Body of pancreas (tissue), 4 donors: ENCODE data around the gene BRD8. TPM values are rescaled to one million over a fixed set of nuclear protein-coding genes. Genes with fewer than 3 reads are reported as not detected.

Experiments
- ATAC-seq: fragments of 150-250 bp; one replicate; pipeline ENCODE4 v1.9.1; 2016
- DNase-seq, 4 donors: peaks; one replicate each; pipeline ENCODE4 v3.0.0-alpha.2; 2019
- H3K27ac ChIP-seq, 4 donors: fragments of 200-600 bp; sonication (generic); 1 replicate in 3 of 4; 2 replicates in 1 of 4; pipeline versions ENCODE4 v1.5.1 to v1.6.1; 2016 to 2019; ENCODE audit warnings: mild to moderate bottlenecking in 1 of 4, mixed read lengths in 1 of 4, moderate library complexity in 1 of 4
- H3K27me3 ChIP-seq, 2 donors: fragments of 200-600 bp; sonication (generic); one replicate each; pipeline ENCODE4 v1.6.0; 2016; ENCODE audit warnings: mild to moderate bottlenecking in 1 of 2
- H3K36me3 ChIP-seq, 2 donors: fragments of 200-600 bp; sonication (generic); replicated peaks in 1 of 2; 2 replicates each; pipeline ENCODE4 v1.5.1; 2016; ENCODE audit warnings: low read depth in 2 of 2; ENCODE audit not compliant: insufficient read depth in 1 of 2
- H3K4me1 ChIP-seq: fragments of 200-600 bp; sonication (generic); one replicate; pipeline ENCODE4 v1.6.0; 2016
- H3K4me3 ChIP-seq, 2 donors: fragments of 200-600 bp; sonication (generic); 1 replicate in 1 of 2; 2 replicates in 1 of 2; pipeline ENCODE4 v1.5.1; 2016 to 2019
- H3K9me3 ChIP-seq, 3 donors: fragments of 200-600 bp; sonication (generic); 1 replicate in 2 of 3; 2 replicates in 1 of 3; pipeline ENCODE4 v1.5.1; 2016
- POLR2A ChIP-seq, 3 donors: fragments of 450-650 bp; IDR thresholded peaks; one replicate each; pipeline ENCODE4 v1.6.1; 2016; ENCODE audit warnings: antibody characterized with exemption in 3 of 3, mild to moderate bottlenecking in 2 of 3
- WGBS, 2 donors: methylation state at CpG; one replicate each; pipeline ENCODE4 v1.1.5; 2017; 5-methylcytosine and 5-hydroxymethylcytosine counted together
- intact Hi-C: fragments of 100-400 bp; cut with DNase I; formaldehyde crosslinking; loops from one replicate; pipeline ENCODE4 v1.15.1; 2023
- total RNA-seq, 2 donors: library from RNA; depleted of rRNA; stranded (reverse); fragments of >200 nt; gene quantifications; one replicate each; pipeline ENCODE4 v1.1.0, GENCODE V29; 2016
- TF ChIP-seq, protein P1 (sequence below), 7 experiments: fragments of 450-650 bp in 4 of 7; fragments of 200-600 bp in 3 of 7; sonication (generic) in 3 of 7; IDR thresholded peaks; one replicate each; pipeline ENCODE4 v1.5.1; 2016 to 2019; ENCODE audit warnings: antibody characterized with exemption in 7 of 7

Gene BRD8
- total RNA-seq, 2 donors from 2014 or later, result 44.9 to 52.1 TPM

DNA sequence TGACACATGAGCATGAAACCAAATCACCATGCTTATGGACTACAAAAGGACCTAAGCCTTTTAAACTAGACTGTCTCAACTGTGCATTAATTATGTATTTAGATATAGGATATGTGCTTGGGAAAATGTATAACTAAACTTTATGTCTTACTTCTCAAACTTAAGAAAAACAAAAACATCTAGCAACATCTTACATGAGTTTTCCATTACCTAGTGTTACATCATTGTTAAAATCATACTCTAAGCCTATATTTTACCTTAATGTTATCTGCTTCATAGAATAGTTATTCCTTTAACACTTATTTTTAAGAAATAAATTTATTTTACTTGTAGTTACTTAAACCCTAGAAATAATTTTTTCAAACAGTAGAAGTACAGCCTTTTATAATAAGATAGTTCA lies 63.2 kb downstream of the BRD8 start:
- no peak for DNase-seq
- H3K4me3 ChIP-seq, result no peak overlapping the region
- H3K27me3 ChIP-seq, result no peaks in the 10 kb centered on the region
- intact Hi-C loops, result no loop called here
- ATAC-seq, result no peak
- no peak for TF ChIP-seq POLR2A (IDR thresholded peaks at IDR 0.05)
- TF ChIP-seq, protein P1, sequence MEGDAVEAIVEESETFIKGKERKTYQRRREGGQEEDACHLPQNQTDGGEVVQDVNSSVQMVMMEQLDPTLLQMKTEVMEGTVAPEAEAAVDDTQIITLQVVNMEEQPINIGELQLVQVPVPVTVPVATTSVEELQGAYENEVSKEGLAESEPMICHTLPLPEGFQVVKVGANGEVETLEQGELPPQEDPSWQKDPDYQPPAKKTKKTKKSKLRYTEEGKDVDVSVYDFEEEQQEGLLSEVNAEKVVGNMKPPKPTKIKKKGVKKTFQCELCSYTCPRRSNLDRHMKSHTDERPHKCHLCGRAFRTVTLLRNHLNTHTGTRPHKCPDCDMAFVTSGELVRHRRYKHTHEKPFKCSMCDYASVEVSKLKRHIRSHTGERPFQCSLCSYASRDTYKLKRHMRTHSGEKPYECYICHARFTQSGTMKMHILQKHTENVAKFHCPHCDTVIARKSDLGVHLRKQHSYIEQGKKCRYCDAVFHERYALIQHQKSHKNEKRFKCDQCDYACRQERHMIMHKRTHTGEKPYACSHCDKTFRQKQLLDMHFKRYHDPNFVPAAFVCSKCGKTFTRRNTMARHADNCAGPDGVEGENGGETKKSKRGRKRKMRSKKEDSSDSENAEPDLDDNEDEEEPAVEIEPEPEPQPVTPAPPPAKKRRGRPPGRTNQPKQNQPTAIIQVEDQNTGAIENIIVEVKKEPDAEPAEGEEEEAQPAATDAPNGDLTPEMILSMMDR (IDR thresholded peaks at IDR 0.05), result no peak
- no peaks in the 10 kb centered on the region for H3K9me3 ChIP-seq
- H3K4me1 ChIP-seq, result no peaks in the 10 kb centered on the region
- no peak overlapping the region for H3K27ac ChIP-seq
- no peaks in the 10 kb centered on the region for H3K36me3 ChIP-seq

DNA sequence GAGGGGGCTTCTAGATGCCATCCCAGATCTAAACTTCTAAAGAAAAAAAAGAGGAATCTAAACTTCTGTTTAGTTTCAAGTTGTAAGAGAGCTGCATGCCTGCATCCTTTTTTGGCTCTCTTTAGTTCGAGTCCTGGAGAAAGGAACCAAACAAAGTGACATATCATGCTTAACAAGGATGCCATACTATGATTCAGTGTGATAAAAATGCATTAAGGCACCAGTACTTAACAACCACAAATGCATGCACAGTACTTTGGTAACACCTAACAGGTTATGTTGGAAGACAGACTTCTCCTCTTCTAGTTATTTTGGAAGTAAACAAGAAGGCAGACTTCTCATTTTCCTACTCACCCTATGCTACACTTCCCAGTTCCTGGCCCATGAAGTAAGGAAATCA lies 66.5 kb downstream of the BRD8 start:
- H3K36me3 ChIP-seq, result no peaks in the 10 kb centered on the region
- H3K4me1 ChIP-seq, result peaks cover 5% of the 10 kb centered on the region
- no peaks in the 10 kb centered on the region for H3K9me3 ChIP-seq
- ATAC-seq (no peak), DNase-seq (no peak)
- H3K27ac ChIP-seq, result no peak overlapping the region
- intact Hi-C loops, result no loop called here
- no peak overlapping the region for H3K4me3 ChIP-seq
- TF ChIP-seq, protein P1 (IDR thresholded peaks at IDR 0.05), result no peak
- TF ChIP-seq POLR2A (IDR thresholded peaks at IDR 0.05), result no peak
- H3K27me3 ChIP-seq, result no peaks in the 10 kb centered on the region
- 26 to 31% methylated on average over 1 of the region's 1 CpG for WGBS, 2 donors

DNA sequence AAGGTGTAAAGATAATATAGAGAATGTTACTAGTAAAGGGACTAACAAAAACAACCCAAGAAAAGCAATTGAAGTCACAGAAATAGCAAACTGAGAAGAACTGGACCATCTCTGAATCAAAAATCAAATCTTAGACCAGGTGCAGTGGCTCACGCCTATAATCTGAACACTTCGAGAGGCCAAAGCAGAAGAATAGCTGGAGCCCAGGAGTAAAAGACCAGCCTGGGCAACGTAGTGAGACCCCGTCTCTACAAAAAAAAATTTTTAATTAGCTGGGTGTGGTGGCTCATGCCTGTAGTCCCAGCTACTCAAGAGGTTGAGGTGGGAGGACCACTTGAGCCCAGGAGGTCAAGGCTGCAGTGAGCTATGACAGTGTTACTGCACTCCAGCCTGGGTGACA lies 67.2 kb downstream of the BRD8 start:
- Histone ChIP-seq H3K9me3 (no peaks in the 10 kb centered on the region), H3K4me1 (peaks cover 5% of the 10 kb centered on the region), H3K27me3 (no peaks in the 10 kb centered on the region), H3K27ac (no peak overlapping the region), H3K36me3 (no peaks in the 10 kb centered on the region), H3K4me3 (no peak overlapping the region)
- no peak for ATAC-seq
- no peak for TF ChIP-seq POLR2A (IDR thresholded peaks at IDR 0.05)
- TF ChIP-seq, protein P1 (IDR thresholded peaks at IDR 0.05), result no peak
- intact Hi-C loops, result no loop called here
- DNase-seq, result no peak
- 50 to 71% methylated on average over 4 of the region's 4 CpGs for WGBS, 2 donors

DNA sequence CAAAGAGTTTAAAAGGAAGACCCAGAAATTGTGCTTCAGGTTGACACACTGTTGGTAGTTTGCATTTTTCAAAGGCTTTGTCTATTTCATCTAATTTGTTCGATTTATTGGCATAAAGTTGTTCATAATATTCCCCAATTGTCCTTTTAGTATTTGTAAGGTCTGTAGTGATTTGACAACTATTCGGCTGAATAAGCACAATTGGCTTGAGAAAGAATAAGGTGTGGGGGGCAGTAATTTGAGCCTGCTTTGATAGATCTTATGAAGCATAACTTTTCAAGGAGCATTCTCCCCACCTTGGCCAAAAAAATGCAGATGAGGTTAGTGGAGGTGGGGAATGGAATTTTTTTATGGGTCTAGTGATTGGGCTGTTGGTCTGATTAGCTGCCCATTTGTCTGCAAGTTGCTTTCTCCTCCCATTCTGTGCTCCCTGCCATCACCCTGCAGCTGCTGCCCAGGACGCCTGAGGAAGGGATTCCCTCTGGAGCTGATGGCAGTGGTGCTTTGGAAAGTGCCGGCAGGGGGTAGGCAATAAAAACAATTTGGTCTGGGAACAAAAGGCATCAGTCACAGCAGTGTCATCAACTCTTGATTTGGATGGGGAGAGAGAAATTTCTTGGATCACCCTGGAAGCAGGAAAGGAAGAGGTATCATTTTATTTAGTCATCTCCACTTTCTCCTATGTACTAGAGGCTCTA lies 68.0 kb downstream of the BRD8 start:
- Histone ChIP-seq H3K9me3 (no peaks in the 10 kb centered on the region), H3K4me3 (no peak overlapping the region), H3K27me3 (no peaks in the 10 kb centered on the region), H3K36me3 (no peaks in the 10 kb centered on the region), H3K27ac (no peak overlapping the region), H3K4me1 (peaks cover 5% of the 10 kb centered on the region)
- ATAC-seq (no peak), DNase-seq (no peak)
- 62 to 70% methylated on average over 4 of the region's 4 CpGs for WGBS, 2 donors
- intact Hi-C loops, result no loop called here
- TF ChIP-seq, protein P1 (IDR thresholded peaks at IDR 0.05), result no peak
- TF ChIP-seq POLR2A (IDR thresholded peaks at IDR 0.05), result no peak
